ENCODE results near the gene CGNL1.

The CGNL1 gene

GRCh38 chr15:57571725-57572124 lies 195.4 kb downstream of the CGNL1 start:
- Histone ChIP-seq H3K4me3 (ENCODE audit: low read depth in 1 of 2, low read length in 2 of 2) (no peak overlapping the region), H4K20me1 (ENCODE audit: insufficient read depth, low read length) (no peaks in the 10 kb centered on the region), H3K79me2 (ENCODE audit: insufficient read depth, low read length) (no peaks in the 10 kb centered on the region), H3K9ac (ENCODE audit: low read depth, low read length) (no peak overlapping the region), H3K27ac (ENCODE audit: low read length) (no peak overlapping the region), H3K27me3 (ENCODE audit: insufficient read depth, low read length, poor library complexity) (peaks cover 7% of the 10 kb centered on the region), H3K4me1 (ENCODE audit: insufficient read depth, low read length) (no peaks in the 10 kb centered on the region), H3K36me3 (ENCODE audit: insufficient read depth, low read length) (no peaks in the 10 kb centered on the region), H3K4me2 (ENCODE audit: insufficient read depth, low read length) (no peak overlapping the region), H3K9me3 (ENCODE audit: insufficient read depth, low read length, severe bottlenecking) (no peaks in the 10 kb centered on the region), H2AFZ (ENCODE audit: low read depth, low read length) (no peak overlapping the region)
- ATAC-seq (ENCODE audit: insufficient read depth, low read depth), result no peak
- TF ChIP-seq CTCF (IDR thresholded peaks at IDR 0.05; ENCODE audit: borderline replicate concordance, extremely low read depth, low read length, poor library complexity, severe bottlenecking) (no peak), EZH2 (IDR thresholded peaks at IDR 0.05; ENCODE audit: borderline replicate concordance, low read depth, low read length, severe bottlenecking) (no peak)
- DNase-seq, result no peak

GRCh38 chr15:57572468-57572867 lies 196.2 kb downstream of the CGNL1 start:
- Histone ChIP-seq H3K27me3 (ENCODE audit: insufficient read depth, low read length, poor library complexity) (peaks cover 7% of the 10 kb centered on the region), H3K4me1 (ENCODE audit: insufficient read depth, low read length) (no peaks in the 10 kb centered on the region), H3K4me3 (ENCODE audit: low read depth in 1 of 2, low read length in 2 of 2) (no peak overlapping the region), H3K9ac (ENCODE audit: low read depth, low read length) (no peak overlapping the region), H3K79me2 (ENCODE audit: insufficient read depth, low read length) (no peaks in the 10 kb centered on the region), H2AFZ (ENCODE audit: low read depth, low read length) (no peak overlapping the region), H3K9me3 (ENCODE audit: insufficient read depth, low read length, severe bottlenecking) (no peaks in the 10 kb centered on the region), H4K20me1 (ENCODE audit: insufficient read depth, low read length) (no peaks in the 10 kb centered on the region), H3K27ac (ENCODE audit: low read length) (no peak overlapping the region), H3K4me2 (ENCODE audit: insufficient read depth, low read length) (no peak overlapping the region), H3K36me3 (ENCODE audit: insufficient read depth, low read length) (no peaks in the 10 kb centered on the region)
- DNase-seq, result no peak
- no peak for ATAC-seq (ENCODE audit: insufficient read depth, low read depth)
- TF ChIP-seq CTCF (IDR thresholded peaks at IDR 0.05; ENCODE audit: borderline replicate concordance, extremely low read depth, low read length, poor library complexity, severe bottlenecking) (no peak), EZH2 (IDR thresholded peaks at IDR 0.05; ENCODE audit: borderline replicate concordance, low read depth, low read length, severe bottlenecking) (no peak)

GRCh38 chr15:57573151-57573550 lies 196.8 kb downstream of the CGNL1 start:
- H3K9ac ChIP-seq (ENCODE audit: low read depth, low read length), result no peak overlapping the region
- no peak overlapping the region for H3K4me3 ChIP-seq (ENCODE audit: low read depth in 1 of 2, low read length in 2 of 2)
- H3K36me3 ChIP-seq (ENCODE audit: insufficient read depth, low read length), result no peaks in the 10 kb centered on the region
- H3K4me1 ChIP-seq (ENCODE audit: insufficient read depth, low read length), result no peaks in the 10 kb centered on the region
- ATAC-seq (ENCODE audit: insufficient read depth, low read depth) (no peak), DNase-seq (no peak)
- no peak overlapping the region for H3K27ac ChIP-seq (ENCODE audit: low read length)
- TF ChIP-seq CTCF (IDR thresholded peaks at IDR 0.05; ENCODE audit: borderline replicate concordance, extremely low read depth, low read length, poor library complexity, severe bottlenecking) (no peak), EZH2 (IDR thresholded peaks at IDR 0.05; ENCODE audit: borderline replicate concordance, low read depth, low read length, severe bottlenecking) (no peak)
- H3K9me3 ChIP-seq (ENCODE audit: insufficient read depth, low read length, severe bottlenecking), result no peaks in the 10 kb centered on the region
- peaks cover 7% of the 10 kb centered on the region for H3K27me3 ChIP-seq (ENCODE audit: insufficient read depth, low read length, poor library complexity)
- H2AFZ ChIP-seq (ENCODE audit: low read depth, low read length), result no peak overlapping the region
- H3K4me2 ChIP-seq (ENCODE audit: insufficient read depth, low read length), result no peak overlapping the region
- no peaks in the 10 kb centered on the region for H4K20me1 ChIP-seq (ENCODE audit: insufficient read depth, low read length)
- H3K79me2 ChIP-seq (ENCODE audit: insufficient read depth, low read length), result no peaks in the 10 kb centered on the region

GRCh38 chr15:57575363-57575762 lies 199.1 kb downstream of the CGNL1 start:
- no peak for ATAC-seq (ENCODE audit: insufficient read depth, low read depth)
- Histone ChIP-seq H3K36me3 (ENCODE audit: insufficient read depth, low read length) (no peaks in the 10 kb centered on the region), H3K79me2 (ENCODE audit: insufficient read depth, low read length) (no peaks in the 10 kb centered on the region), H3K4me2 (ENCODE audit: insufficient read depth, low read length) (no peak overlapping the region), H4K20me1 (ENCODE audit: insufficient read depth, low read length) (no peaks in the 10 kb centered on the region), H2AFZ (ENCODE audit: low read depth, low read length) (no peak overlapping the region), H3K4me1 (ENCODE audit: insufficient read depth, low read length) (no peaks in the 10 kb centered on the region), H3K9ac (ENCODE audit: low read depth, low read length) (no peak overlapping the region), H3K4me3 (ENCODE audit: low read depth in 1 of 2, low read length in 2 of 2) (no peak overlapping the region), H3K27me3 (ENCODE audit: insufficient read depth, low read length, poor library complexity) (peaks cover 7% of the 10 kb centered on the region), H3K9me3 (ENCODE audit: insufficient read depth, low read length, severe bottlenecking) (no peaks in the 10 kb centered on the region), H3K27ac (ENCODE audit: low read length) (no peak overlapping the region)
- DNase-seq, result no peak
- TF ChIP-seq EZH2 (IDR thresholded peaks at IDR 0.05; ENCODE audit: borderline replicate concordance, low read depth, low read length, severe bottlenecking), result no peak
- no peak for TF ChIP-seq CTCF (IDR thresholded peaks at IDR 0.05; ENCODE audit: borderline replicate concordance, extremely low read depth, low read length, poor library complexity, severe bottlenecking)

Data from DND-41 (cell line).